ENCODE data around the gene KCNQ1.

KCNQ1 gene

GRCh38 chr11:2669634-2670469 lies 225.0 kb downstream of the KCNQ1 start:
- DNase-seq = no peak

GRCh38 chr11:2670541-2671100 lies 225.8 kb downstream of the KCNQ1 start:
- DNase-seq = no peak

GRCh38 chr11:2671748-2672147 lies 226.9 kb downstream of the KCNQ1 start:
- no peak for DNase-seq

- DNase-seq = no peak
These were observed 227.9 kb downstream of the KCNQ1 start for GRCh38 chr11:2672553-2673249.

GRCh38 chr11:2673250-2673610 lies 228.4 kb downstream of the KCNQ1 start:
- no peak for DNase-seq

GRCh38 chr11:2673871-2674471 lies 229.2 kb downstream of the KCNQ1 start:
- no peak for DNase-seq

GRCh38 chr11:2674658-2675131 lies 229.9 kb downstream of the KCNQ1 start:
- no peak for DNase-seq

- peak in 1 of 3 experiments; percentile 10 for DNase-seq
These were observed 230.7 kb downstream of the KCNQ1 start for GRCh38 chr11:2675540-2675939.

GRCh38 chr11:2677127-2677526 lies 232.3 kb downstream of the KCNQ1 start:
- peak in 1 of 3 experiments; percentile 5 for DNase-seq

GRCh38 chr11:2678396-2678795 lies 233.6 kb downstream of the KCNQ1 start:
- no peak for DNase-seq

GRCh38 chr11:2679011-2679676 lies 234.3 kb downstream of the KCNQ1 start:
- no peak for DNase-seq

- no peak for DNase-seq
These were observed 236.8 kb downstream of the KCNQ1 start for GRCh38 chr11:2681408-2682145.

GRCh38 chr11:2683806-2684205 lies 239.0 kb downstream of the KCNQ1 start:
- DNase-seq = no peak

GRCh38 chr11:2684581-2684980 lies 239.8 kb downstream of the KCNQ1 start:
- no peak for DNase-seq

GRCh38 chr11:2685051-2685450 lies 240.2 kb downstream of the KCNQ1 start:
- no peak for DNase-seq

GRCh38 chr11:2685566-2686359 lies 241.0 kb downstream of the KCNQ1 start:
- DNase-seq = no peak

GRCh38 chr11:2686360-2687222 lies 241.8 kb downstream of the KCNQ1 start:
- DNase-seq = no peak

GRCh38 chr11:2687223-2687530 lies 242.4 kb downstream of the KCNQ1 start:
- no peak for DNase-seq

- no peak for DNase-seq
These were observed 243.0 kb downstream of the KCNQ1 start for GRCh38 chr11:2687782-2688191.
